Gastrocnemius medialis (tissue), 4 donors: ENCODE results near the gene METAP1. TPM values are rescaled to one million over a fixed set of nuclear protein-coding genes. Genes with fewer than 3 reads are reported as not detected.
"Not testable (repeated sequence)": the region's sequence is repeated elsewhere in the genome, so short reads cannot be mapped to it uniquely, and the experiment has no call there.

Source experiments
- ATAC-seq, 2 donors: fragments of 150-250 bp; one replicate each; pipeline ENCODE4 v1.9.1; 2016
- DNase-seq, 2 donors: peaks; one replicate each; pipeline ENCODE4 v3.0.0-alpha.2; 2019
- H3K27ac ChIP-seq, 4 donors: fragments of 200-600 bp; sonication (generic); 1 replicate in 1 of 4; 2 replicates in 3 of 4; pipeline ENCODE4 v1.5.1; 2016 to 2018; ENCODE audit warnings: mild to moderate bottlenecking in 2 of 4, moderate library complexity in 1 of 4
- H3K27me3 ChIP-seq, 3 donors: fragments of 200-600 bp; sonication (generic) in 2 of 3; 1 replicate in 1 of 3; 2 replicates in 2 of 3; pipeline versions ENCODE4 v1.5.1 to v1.6.0; 2016 to 2019; ENCODE audit warnings: mild to moderate bottlenecking in 1 of 3, moderate library complexity in 1 of 3
- H3K36me3 ChIP-seq, 2 donors: fragments of 200-600 bp; sonication (generic) in 1 of 2; one replicate each; pipeline ENCODE4 v1.5.1; 2017 to 2018
- H3K4me1 ChIP-seq, 2 donors: fragments of 200-600 bp; sonication (generic) in 1 of 2; one replicate each; pipeline ENCODE4 v1.5.1; 2016 to 2017; ENCODE audit warnings: mild to moderate bottlenecking in 2 of 2
- H3K4me3 ChIP-seq, 4 donors: fragments of 200-600 bp; sonication (generic) in 3 of 4; 1 replicate in 1 of 4; 2 replicates in 3 of 4; pipeline ENCODE4 v1.5.1; 2016 to 2019; ENCODE audit warnings: mild to moderate bottlenecking in 2 of 4
- H3K9me3 ChIP-seq, 3 donors: fragments of 200-600 bp; sonication (generic) in 2 of 3; 1 replicate in 1 of 3; 2 replicates in 2 of 3; pipeline ENCODE4 v1.5.1; 2016 to 2019
- CTCF ChIP-seq, 5 experiments: fragments of 450-650 bp in 3 of 5; fragments of 200-600 bp in 2 of 5; sonication (generic) in 2 of 5; IDR thresholded peaks in 4 of 5; conservative IDR thresholded peaks in 1 of 5; 1 replicate in 4 of 5; 2 replicates in 1 of 5; pipeline ENCODE4 v1.5.1; 2016 to 2019; ENCODE audit warnings: antibody characterized with exemption in 5 of 5, mild to moderate bottlenecking in 3 of 5, moderate library complexity in 3 of 5
- POLR2A ChIP-seq, 2 donors: fragments of 450-650 bp; IDR thresholded peaks; one replicate each; pipeline ENCODE4 v1.6.1; 2017; ENCODE audit warnings: antibody characterized with exemption in 2 of 2, mild to moderate bottlenecking in 2 of 2, moderate library complexity in 2 of 2
- in situ Hi-C, 4 donors: fragments of 200-750 bp; cut with MboI; loops; one replicate each; pipeline versions ENCODE4 v1.15.0 to v1.8.0; 2017; ENCODE audit warnings: low sequenced_read_pairs in 4 of 4
- intact Hi-C: fragments of 100-400 bp; cut with DNase I; formaldehyde crosslinking; loops from one replicate; pipeline ENCODE4 v1.15.1; 2023; ENCODE audit warnings: low total_unique reads
- total RNA-seq, 4 donors: library from RNA; depleted of rRNA; stranded (reverse); fragments of >200 nt; gene quantifications; one replicate each; pipeline versions ENCODE4 v1.1.0 to v1.2.3, GENCODE V29; 2016

Gene METAP1
- total RNA-seq, 4 donors from 2014 or later = 33.3 to 45.0 (median 37.9) TPM

GRCh38 chr4:98977557-98977956, 18.0 kb upstream of the METAP1 start:
- intact Hi-C loops = no loop called here
- in situ Hi-C loops = loop anchor here in 1 of 4 donors (25.0 kb wide), 1 partner anchor 435 kb away; no protein-coding TSS in a partner anchor
- Histone ChIP-seq H3K4me3 (no peak overlapping the region), H3K36me3 (no peaks in the 10 kb centered on the region), H3K27ac (no peak overlapping the region), H3K9me3 (no peaks in the 10 kb centered on the region), H3K27me3 (no peaks in the 10 kb centered on the region), H3K4me1 (no peaks in the 10 kb centered on the region)
- DNase-seq = no peak
- TF ChIP-seq CTCF (IDR thresholded peaks at IDR 0.05 in 4 of 5, conservative IDR thresholded peaks at IDR 0.05 in 1 of 5) (no peak), POLR2A (IDR thresholded peaks at IDR 0.05) (no peak)
- no peak for ATAC-seq

DNA sequence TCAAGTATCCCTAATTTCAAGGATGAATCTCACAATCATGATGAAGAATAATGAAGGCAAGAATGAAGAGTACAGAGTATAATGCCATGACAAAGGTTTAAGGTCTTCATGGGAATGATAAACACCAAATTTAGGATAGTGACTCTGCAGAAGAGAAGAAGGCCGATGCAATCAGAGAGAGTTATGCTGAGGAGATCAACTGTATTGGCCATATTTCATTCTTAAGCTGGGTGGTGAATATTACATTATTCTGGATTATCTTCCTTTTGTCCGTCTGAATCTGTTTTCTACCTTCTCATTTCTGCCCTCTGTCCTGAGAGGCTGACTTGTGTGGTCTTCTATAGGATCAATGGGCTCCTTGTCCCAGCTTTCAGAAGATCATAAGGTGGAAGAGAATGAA, 7.8 kb upstream of the METAP1 start:
- Histone ChIP-seq H3K9me3 (no peaks in the 10 kb centered on the region), H3K4me3 (no peak overlapping the region), H3K27ac (no peak overlapping the region), H3K4me1 (no peaks in the 10 kb centered on the region), H3K27me3 (no peaks in the 10 kb centered on the region), H3K36me3 (no peaks in the 10 kb centered on the region)
- intact Hi-C loops (no loop called here), in situ Hi-C loops (loop anchor here in 1 of 4 donors (25.0 kb wide), 1 partner anchor 425 kb away; no protein-coding TSS in a partner anchor)
- ATAC-seq (no peak), DNase-seq (no peak)
- TF ChIP-seq CTCF (IDR thresholded peaks at IDR 0.05 in 4 of 5, conservative IDR thresholded peaks at IDR 0.05 in 1 of 5) = no peak
- TF ChIP-seq POLR2A (IDR thresholded peaks at IDR 0.05) = no peak

DNA sequence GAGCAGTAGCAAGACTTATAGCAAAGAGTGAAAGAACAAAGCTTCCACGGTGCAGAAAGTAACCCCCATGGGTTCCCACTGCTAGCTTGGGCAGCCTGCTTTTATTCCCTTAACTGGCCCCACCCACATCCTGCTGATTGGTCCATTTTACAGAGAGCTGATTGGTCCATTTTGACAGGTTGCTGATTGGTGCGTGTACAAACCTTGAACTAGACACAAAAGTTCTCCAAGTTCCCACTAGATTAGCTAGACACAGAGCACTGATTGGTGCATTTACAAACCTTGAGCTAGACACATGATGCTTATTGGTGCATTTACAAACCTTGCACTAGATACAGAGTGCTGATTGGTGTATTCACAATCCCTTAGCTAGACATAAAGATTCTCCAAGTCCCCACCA, 2.7 kb upstream of the METAP1 start:
- H3K4me3 ChIP-seq, H3K27me3 ChIP-seq, intact Hi-C loops, H3K9me3 ChIP-seq, ATAC-seq, H3K36me3 ChIP-seq, DNase-seq, H3K27ac ChIP-seq: not testable (repeated sequence)
- in situ Hi-C loops = loop anchor here in 3 of 4 donors (5.0 to 25.0 kb wide), 4 partner anchors 51 to 419 kb away; no protein-coding TSS in a partner anchor
- peaks cover 13 to 16% of the 10 kb centered on the region in 2 donors for H3K4me1 ChIP-seq

GRCh38 chr4:98993419-98994071, 2.0 kb upstream of the METAP1 start:
- Histone ChIP-seq H3K4me1 (peaks cover 13 to 16% of the 10 kb centered on the region in 2 donors), H3K4me3 (no peak overlapping the region), H3K27me3 (no peaks in the 10 kb centered on the region), H3K9me3 (no peaks in the 10 kb centered on the region), H3K36me3 (no peaks in the 10 kb centered on the region), H3K27ac (no peak overlapping the region)
- no peak for DNase-seq
- no peak for ATAC-seq
- intact Hi-C loops (no loop called here), in situ Hi-C loops (loop anchor here in 3 of 4 donors (5.0 to 25.0 kb wide), 4 partner anchors 51 to 419 kb away; no protein-coding TSS in a partner anchor)
- TF ChIP-seq CTCF (IDR thresholded peaks at IDR 0.05 in 4 of 5, conservative IDR thresholded peaks at IDR 0.05 in 1 of 5) = no peak
- TF ChIP-seq POLR2A (IDR thresholded peaks at IDR 0.05) = no peak

DNA sequence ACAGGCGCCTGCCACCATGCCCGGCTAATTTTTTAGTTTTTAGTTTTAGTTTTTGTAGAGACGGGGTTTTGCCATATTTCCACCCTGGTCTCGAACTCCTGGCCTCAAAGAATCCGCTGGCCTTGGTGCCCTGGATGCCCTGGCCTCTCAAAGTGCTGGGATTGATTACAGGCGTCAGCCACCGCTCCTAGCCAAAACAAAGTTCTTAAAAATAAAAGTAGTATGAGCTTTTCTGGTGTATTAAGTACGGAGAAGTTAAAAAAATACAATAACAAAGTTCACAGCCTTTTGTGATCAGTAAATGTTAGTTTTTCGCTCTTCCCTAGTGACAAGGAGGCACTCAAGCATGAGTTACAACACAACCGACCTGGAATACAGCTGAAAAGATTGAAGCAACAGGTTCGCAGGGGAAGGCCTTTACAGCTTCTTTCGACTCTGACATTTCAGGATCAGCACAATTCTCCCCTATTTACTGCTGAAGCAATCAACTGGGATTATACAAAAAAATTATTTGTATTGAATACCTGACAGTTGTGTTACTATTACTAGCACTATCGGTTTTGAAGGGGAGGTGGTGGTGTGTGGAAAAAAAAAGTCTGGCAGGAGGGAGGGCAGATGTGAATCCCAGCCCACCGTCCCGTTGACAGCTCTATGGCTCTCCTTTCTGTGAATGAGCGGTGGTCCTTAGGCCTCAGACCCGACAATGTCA, 893 bp upstream of the METAP1 start:
- no peaks in the 10 kb centered on the region for H3K9me3 ChIP-seq
- H3K4me1 ChIP-seq = peaks cover 13 to 16% of the 10 kb centered on the region in 2 donors
- H3K36me3 ChIP-seq = no peaks in the 10 kb centered on the region
- in situ Hi-C loops = loop anchor here in 3 of 4 donors (5.0 to 25.0 kb wide), 6 partner anchors 52 to 418 kb away; no protein-coding TSS in a partner anchor
- peak overlapping the region; percentile 87 to 97 (median 96) for H3K27ac ChIP-seq
- peak overlapping the region; percentile 58 to 91 (median 70) for H3K4me3 ChIP-seq
- no peak for TF ChIP-seq CTCF (IDR thresholded peaks at IDR 0.05 in 4 of 5, conservative IDR thresholded peaks at IDR 0.05 in 1 of 5)
- TF ChIP-seq POLR2A (IDR thresholded peaks at IDR 0.05) = no peak
- DNase-seq = no peak
- ATAC-seq = peak; percentile 1 to 36
- intact Hi-C loops = loop anchor here (1.0 to 5.0 kb wide), 7 partner anchors 62 to 733 kb away; partner anchors contain the start of genes ADH1B, ADH5, RAP1GDS1 and TSPAN5
- no peaks in the 10 kb centered on the region for H3K27me3 ChIP-seq
